Naive B cell (primary cell): Measurements from ENCODE around the gene MAP2K7. TPM values are rescaled to one million over a fixed set of nuclear protein-coding genes. Genes with fewer than 3 reads are reported as not detected.
"Not testable (repeated sequence)": the region's sequence is repeated elsewhere in the genome, so short reads cannot be mapped to it uniquely, and the experiment has no call there.

Experiments
- ATAC-seq, 2 donors: fragments of 150-1000 bp; cut with Tn5 transposase; 2 replicates each; pipeline ENCODE4 v1.10.0; 2021; ENCODE audit warnings: low read depth in 2 of 2, mild to moderate bottlenecking in 2 of 2, moderate library complexity in 2 of 2
- DNase-seq: peaks from one replicate; pipeline ENCODE4 v3.0.0; 2022
- H3K27ac Mint-ChIP-seq, 6 donors: one replicate each; pipeline ENCODE4 v1.8.0; 2020 to 2022; ENCODE audit warnings: mild to moderate bottlenecking in 6 of 6, mixed read lengths in 6 of 6, moderate library complexity in 5 of 6, inconsistent platforms in 2 of 6
- H3K27me3 Mint-ChIP-seq, 3 donors: one replicate each; pipeline ENCODE4 v1.8.0; 2021 to 2022; ENCODE audit warnings: mixed read lengths in 3 of 3, mild to moderate bottlenecking in 1 of 3
- H3K36me3 Mint-ChIP-seq, 2 donors: one replicate each; pipeline ENCODE4 v1.8.0; 2020 to 2022; ENCODE audit warnings: mixed read lengths in 2 of 2, inconsistent platforms in 1 of 2, mild to moderate bottlenecking in 1 of 2
- H3K4me1 Mint-ChIP-seq, 3 donors: one replicate each; pipeline ENCODE4 v1.8.0; 2020 to 2022; ENCODE audit warnings: mixed read lengths in 3 of 3, inconsistent platforms in 1 of 3, mild to moderate bottlenecking in 1 of 3, moderate library complexity in 1 of 3
- H3K4me3 Mint-ChIP-seq, 8 donors: one replicate each; pipeline ENCODE4 v1.8.0; 2020 to 2022; ENCODE audit warnings: mild to moderate bottlenecking in 8 of 8, mixed read lengths in 8 of 8, moderate library complexity in 8 of 8, inconsistent platforms in 2 of 8
- H3K9me3 Mint-ChIP-seq, 7 donors: one replicate each; pipeline ENCODE4 v1.8.0; 2020 to 2022; ENCODE audit warnings: mixed read lengths in 7 of 7, mild to moderate bottlenecking in 5 of 7, inconsistent platforms in 2 of 7, moderate library complexity in 1 of 7
- polyA plus RNA-seq, 6 donors: library from polyadenylated mRNA; unstranded; fragments of 300-500 nt; fragmentation: Illumina TruSeq; gene quantifications; one replicate each; pipeline ENCODE4 v1.2.3, GENCODE V29; 2021; ENCODE audit warnings: low read depth in 6 of 6

MAP2K7 gene
- polyA plus RNA-seq, 6 donors from 2014 or later, result 0.50 to 5.1 (median 2.9) TPM

GRCh38 chr19:7917267-7918061 lies 13.8 kb downstream of the MAP2K7 start:
- DNase-seq (peak; percentile 57), ATAC-seq (peak; percentile 26 to 40)
- Mint-ChIP-seq H3K27me3 (peaks cover 16 to 48% (median 17%) of the 10 kb centered on the region in 3 donors), H3K27ac (peak overlapping the region in 2 of 6 donors; percentile 29 to 74), H3K4me1 (peaks cover 35 to 54% (median 38%) of the 10 kb centered on the region in 3 donors), H3K4me3 (peak overlapping the region; percentile 57 to 87 (median 82)), H3K9me3 (no peaks in the 10 kb centered on the region), H3K36me3 (peaks cover 0 to 8% of the 10 kb centered on the region in 2 donors)

DNA sequence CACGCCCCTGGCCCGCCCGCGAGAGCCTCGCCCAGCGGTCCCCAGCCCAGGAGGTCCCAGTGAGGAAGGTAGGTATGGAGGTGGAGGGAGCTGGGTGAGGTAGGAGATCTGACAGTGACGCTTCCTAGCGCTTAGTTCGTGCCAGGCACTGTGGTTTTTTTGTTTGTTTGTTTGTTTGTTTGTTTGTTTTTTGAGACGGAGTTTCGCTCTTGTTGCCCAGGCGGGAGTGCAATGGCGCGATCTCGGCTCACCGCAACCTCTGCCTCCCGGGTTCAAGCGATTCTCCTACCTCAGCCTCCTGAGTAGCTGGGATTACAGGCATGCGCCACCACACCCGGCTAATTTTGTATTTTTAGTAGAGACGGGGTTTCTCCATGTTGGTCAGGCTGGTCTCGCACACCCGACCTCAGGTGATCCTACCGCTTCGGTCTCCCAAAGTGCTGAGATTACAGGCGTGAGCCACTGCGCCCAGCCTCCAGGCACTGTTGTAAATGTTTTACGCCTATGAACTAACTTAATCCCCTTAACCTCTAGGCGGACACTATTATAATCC lies 14.5 kb downstream of the MAP2K7 start:
- not testable (repeated sequence) for DNase-seq, ATAC-seq, H3K9me3 Mint-ChIP-seq, H3K36me3 Mint-ChIP-seq
- peak overlapping the region; percentile 30 to 73 (median 58) for H3K4me3 Mint-ChIP-seq
- peaks cover 33 to 54% (median 39%) of the 10 kb centered on the region in 3 donors for H3K4me1 Mint-ChIP-seq
- H3K27me3 Mint-ChIP-seq, result peaks cover 16 to 48% (median 17%) of the 10 kb centered on the region in 3 donors
- H3K27ac Mint-ChIP-seq, result peak overlapping the region in 1 of 6 donors; percentile 74

GRCh38 chr19:7918615-7919421 lies 15.1 kb downstream of the MAP2K7 start:
- Mint-ChIP-seq H3K27me3 (peaks cover 16 to 48% (median 17%) of the 10 kb centered on the region in 3 donors), H3K36me3 (no peaks in the 10 kb centered on the region), H3K4me3 (peak overlapping the region; percentile 32 to 96 (median 75)), H3K27ac (peak overlapping the region in 2 of 6 donors; percentile 70 to 82), H3K4me1 (peaks cover 36 to 54% (median 40%) of the 10 kb centered on the region in 3 donors), H3K9me3 (no peaks in the 10 kb centered on the region)
- ATAC-seq (no peak), DNase-seq (no peak)

- DNase-seq (peak; percentile 98), ATAC-seq (peak; percentile 68)
- no peaks in the 10 kb centered on the region for H3K36me3 Mint-ChIP-seq
- H3K9me3 Mint-ChIP-seq, result no peaks in the 10 kb centered on the region
- peaks cover 39 to 54% (median 40%) of the 10 kb centered on the region in 3 donors for H3K4me1 Mint-ChIP-seq
- H3K27me3 Mint-ChIP-seq, result peaks cover 16 to 42% (median 17%) of the 10 kb centered on the region in 3 donors
- H3K4me3 Mint-ChIP-seq, result peak within 1 kb of the TSS; percentile 78 to 96 (median 94)
- H3K27ac Mint-ChIP-seq, result peak within 1 kb of the TSS; percentile 18 to 97 (median 88)
These were observed 16.2 kb downstream of the MAP2K7 start, which contains the start of gene SNAPC2 for GRCh38 chr19:7919610-7920518. TSS of gene SNAPC2 (plus strand) at chr19:7920338. CDS start at chr19:7920367, 29 bp downstream.

DNA sequence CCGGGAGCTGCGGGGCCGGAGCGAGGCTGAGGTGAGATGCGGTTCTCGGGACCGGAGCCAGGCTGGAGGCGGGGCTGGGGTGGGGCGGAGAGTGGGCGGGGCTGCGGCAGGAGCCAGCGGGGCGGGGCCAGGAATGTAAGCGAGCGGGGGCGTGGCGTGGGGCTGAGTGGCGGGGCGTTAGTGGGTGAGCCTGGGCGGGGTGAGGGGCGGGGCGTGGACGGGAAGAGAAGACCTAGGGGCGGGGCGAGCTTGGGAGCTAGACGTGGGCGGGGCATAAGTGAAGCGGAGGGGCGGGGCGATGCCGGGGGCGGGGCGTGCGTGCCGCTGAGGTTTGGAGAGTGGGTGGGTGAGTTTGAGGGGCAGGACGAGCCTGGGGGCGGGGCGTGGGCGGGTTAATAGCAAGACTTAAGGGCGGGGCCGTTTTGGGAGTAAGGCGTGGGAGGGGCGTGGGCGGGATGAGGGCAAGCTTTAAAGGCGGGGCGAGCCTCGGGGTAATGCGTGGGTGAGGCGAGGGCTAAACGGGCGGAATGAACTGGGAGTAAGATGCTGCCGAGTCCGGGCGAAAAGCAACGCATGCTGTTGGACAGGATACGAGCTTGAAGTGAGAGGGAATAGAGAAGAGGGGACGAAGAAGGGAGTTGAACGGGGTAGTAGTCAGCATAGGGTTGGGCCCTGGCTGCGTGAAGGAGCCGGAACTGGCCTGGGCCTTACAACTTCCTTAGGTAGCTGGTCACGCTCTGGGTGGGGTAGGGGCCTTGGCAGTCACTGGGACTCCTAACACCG lies 17.0 kb downstream of the MAP2K7 start:
- no peaks in the 10 kb centered on the region for H3K9me3 Mint-ChIP-seq
- H3K36me3 Mint-ChIP-seq, result no peaks in the 10 kb centered on the region
- H3K4me3 Mint-ChIP-seq, result peak overlapping the region; percentile 78 to 96 (median 94)
- DNase-seq, result peak; percentile 94
- H3K27ac Mint-ChIP-seq, result peak overlapping the region; percentile 18 to 97 (median 88)
- peaks cover 37 to 54% (median 43%) of the 10 kb centered on the region in 3 donors for H3K4me1 Mint-ChIP-seq
- H3K27me3 Mint-ChIP-seq, result peaks cover 11 to 33% (median 16%) of the 10 kb centered on the region in 3 donors
- ATAC-seq, result peak; percentile 57 to 61

- Mint-ChIP-seq H3K36me3 (no peaks in the 10 kb centered on the region), H3K27ac (peak overlapping the region in 4 of 6 donors; percentile 82 to 97 (median 88)), H3K27me3 (peaks cover 9 to 29% (median 16%) of the 10 kb centered on the region in 3 donors), H3K4me1 (peaks cover 36 to 53% (median 39%) of the 10 kb centered on the region in 3 donors), H3K4me3 (peak overlapping the region; percentile 78 to 96 (median 94)), H3K9me3 (no peaks in the 10 kb centered on the region)
- DNase-seq (no peak), ATAC-seq (no peak)
These were observed 17.8 kb downstream of the MAP2K7 start for GRCh38 chr19:7921302-7921966.

- Mint-ChIP-seq H3K9me3 (no peaks in the 10 kb centered on the region), H3K36me3 (no peaks in the 10 kb centered on the region), H3K4me3 (peak overlapping the region in 7 of 8 donors; percentile 31 to 96 (median 48)), H3K4me1 (peaks cover 33 to 51% (median 39%) of the 10 kb centered on the region in 3 donors), H3K27ac (peak overlapping the region in 1 of 6 donors; percentile 47), H3K27me3 (peaks cover 5 to 25% (median 16%) of the 10 kb centered on the region in 3 donors)
- DNase-seq (no peak), ATAC-seq (no peak)
These were observed 18.5 kb downstream of the MAP2K7 start for GRCh38 chr19:7921967-7922835.

DNA sequence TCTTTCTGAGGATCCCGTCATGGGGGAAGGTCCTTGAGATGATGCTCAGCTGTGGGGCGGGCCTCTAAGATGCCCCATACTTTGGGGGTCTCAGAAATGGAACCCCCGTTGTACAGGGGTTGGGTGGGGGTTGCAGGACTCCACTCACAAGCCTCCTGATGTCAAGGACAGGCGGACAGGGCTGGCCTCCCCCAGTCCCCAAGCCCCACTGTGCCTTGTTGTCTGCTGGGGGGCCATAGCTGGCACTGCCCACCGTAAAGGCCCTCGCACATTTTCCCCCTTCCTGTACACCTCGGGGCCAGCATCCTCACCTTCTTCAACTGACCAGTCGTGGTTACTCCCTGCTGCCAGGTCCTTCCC lies 19.1 kb downstream of the MAP2K7 start:
- H3K27me3 Mint-ChIP-seq, result peaks cover 4 to 20% (median 13%) of the 10 kb centered on the region in 3 donors
- no peaks in the 10 kb centered on the region for H3K9me3 Mint-ChIP-seq
- H3K27ac Mint-ChIP-seq, result peak overlapping the region in 1 of 6 donors; percentile 23
- H3K36me3 Mint-ChIP-seq, result no peaks in the 10 kb centered on the region
- DNase-seq (no peak), ATAC-seq (no peak)
- peak overlapping the region in 5 of 8 donors; percentile 20 to 73 (median 34) for H3K4me3 Mint-ChIP-seq
- peaks cover 33 to 49% (median 42%) of the 10 kb centered on the region in 3 donors for H3K4me1 Mint-ChIP-seq

- H3K4me3 Mint-ChIP-seq, result peak overlapping the region in 5 of 8 donors; percentile 17 to 64 (median 34)
- H3K36me3 Mint-ChIP-seq, result no peaks in the 10 kb centered on the region
- ATAC-seq (no peak), DNase-seq (no peak)
- H3K27ac Mint-ChIP-seq, result peak overlapping the region in 4 of 6 donors; percentile 16 to 72 (median 40)
- no peaks in the 10 kb centered on the region for H3K9me3 Mint-ChIP-seq
- peaks cover 32 to 42% (median 39%) of the 10 kb centered on the region in 3 donors for H3K4me1 Mint-ChIP-seq
- peaks cover under 1 to 13% (median 8%) of the 10 kb centered on the region in 3 donors for H3K27me3 Mint-ChIP-seq
These were observed 19.9 kb downstream of the MAP2K7 start for GRCh38 chr19:7923295-7924191.

- DNase-seq, result no peak
- peak overlapping the region in 7 of 8 donors; percentile 30 to 77 (median 62) for H3K4me3 Mint-ChIP-seq
- no peaks in the 10 kb centered on the region for H3K9me3 Mint-ChIP-seq
- peaks cover 0 to 11% (median 8%) of the 10 kb centered on the region in 3 donors for H3K27me3 Mint-ChIP-seq
- no peaks in the 10 kb centered on the region for H3K36me3 Mint-ChIP-seq
- peak overlapping the region in 2 of 6 donors; percentile 68 to 72 for H3K27ac Mint-ChIP-seq
- H3K4me1 Mint-ChIP-seq, result peaks cover 32 to 40% (median 39%) of the 10 kb centered on the region in 3 donors
- ATAC-seq, result no peak
These were observed 20.6 kb downstream of the MAP2K7 start for GRCh38 chr19:7924241-7924640.
